ENCODE results near the gene INPP4A. TPM values are rescaled to one million over a fixed set of nuclear protein-coding genes. Genes with fewer than 3 reads are reported as not detected.

INPP4A gene
- total and polyA plus RNA-seq, 2 of the 13 experiments (the other 11 are each of a cell fraction or from before 2014, with no cell fraction given) = 10.1 to 10.9 TPM

- peak; percentile 82; the same call in 1 of the 2 replicates for TF ChIP-seq ZNF800 (CRISPR knock-in tag; IDR thresholded peaks at IDR 0.05)
- peak; percentile 93 for TF ChIP-seq MAX (IDR thresholded peaks at IDR 0.05)
- TF ChIP-seq KAT2B (IDR thresholded peaks at IDR 0.05; ENCODE audit: borderline replicate concordance, low read depth, low read length) = no peak
- TF ChIP-seq ARID3A (IDR thresholded peaks at IDR 0.05; ENCODE audit: low read depth, low read length) = no peak
- peak; percentile 91 for TF ChIP-seq MYC (CRISPR knock-in tag; IDR thresholded peaks at IDR 0.05; ENCODE audit: borderline replicate concordance)
- peak; percentile 99 for TF ChIP-seq ASH2L (IDR thresholded peaks at IDR 0.05; ENCODE audit: insufficient read length, low read depth, low read length)
- TF ChIP-seq ZMYM4 (CRISPR knock-in tag; IDR thresholded peaks at IDR 0.05) = peak; percentile 96
- TF ChIP-seq ZSCAN20 (CRISPR knock-in tag; IDR thresholded peaks at IDR 0.05; ENCODE audit: borderline replicate concordance) = peak; percentile 61; the same call in 1 of the 2 replicates
- peak; percentile 23; the same call in 1 of the 2 replicates for TF ChIP-seq HNF4A (CRISPR knock-in tag; IDR thresholded peaks at IDR 0.05)
- TF ChIP-seq KLF6 (CRISPR knock-in tag; IDR thresholded peaks at IDR 0.05) = peak; percentile 98
- TF ChIP-seq GLMP (CRISPR knock-in tag; IDR thresholded peaks at IDR 0.05; ENCODE audit: borderline replicate concordance) = no peak
- no peak; the same call in 1 of the 2 replicates for TF ChIP-seq ZNF432 (CRISPR knock-in tag; IDR thresholded peaks at IDR 0.05; ENCODE audit: borderline replicate concordance)
- peak; percentile 96 for TF ChIP-seq TARDBP (CRISPR knock-in tag; IDR thresholded peaks at IDR 0.05)
- peak; percentile 90 for TF ChIP-seq ZSCAN25 (CRISPR knock-in tag; IDR thresholded peaks at IDR 0.05)
- TF ChIP-seq ZNF329 (CRISPR knock-in tag; IDR thresholded peaks at IDR 0.05; ENCODE audit: low read depth) = peak; percentile 74
- TF ChIP-seq POLR2AphosphoS5 (IDR thresholded peaks at IDR 0.05; ENCODE audit: low read depth, low read length) = peak; percentile 96
- peak; percentile 54; the same call in 1 of the 2 replicates for TF ChIP-seq ATF5 (CRISPR knock-in tag; IDR thresholded peaks at IDR 0.05; ENCODE audit: low read depth)
- no peak for TF ChIP-seq JDP2 (CRISPR knock-in tag; IDR thresholded peaks at IDR 0.05; ENCODE audit: borderline replicate concordance)
- TF ChIP-seq ZBTB44 (CRISPR knock-in tag; IDR thresholded peaks at IDR 0.05) = peak; percentile 35
- TF ChIP-seq NR2F6 (IDR thresholded peaks at IDR 0.05) = no peak
- TF ChIP-seq NR2F6 (CRISPR knock-in tag; IDR thresholded peaks at IDR 0.05) = peak; percentile 65; the same call in 1 of the 2 replicates
Observed at GRCh38 chr2:98608116-98608961, 163.7 kb downstream of the INPP4A start, which contains the start of the genes COA5 and UNC50 (continued).
